Liver (tissue), 9 donors: Measurements from ENCODE around the gene PSTPIP1. TPM values are rescaled to one million over a fixed set of nuclear protein-coding genes. Genes with fewer than 3 reads are reported as not detected.

Experiments
- DNase-seq: peaks from one replicate; pipeline ENCODE4 v3.0.0-alpha.2; 2017; ENCODE audit warnings: low spot score
- H3K27ac ChIP-seq, 2 donors: one replicate each; pipeline ENCODE4 v1.7.0; 2013; ENCODE audit warnings: inconsistent platforms in 2 of 2, low read length in 2 of 2, control low read depth in 1 of 2, low read depth in 1 of 2, mild to moderate bottlenecking in 1 of 2
- H3K27me3 ChIP-seq, 4 donors: one replicate each; pipeline versions ENCODE4 v1.6.1 to v1.7.0; 2013; ENCODE audit warnings: low read length in 3 of 4, inconsistent platforms in 1 of 4, mild to moderate bottlenecking in 1 of 4, moderate library complexity in 1 of 4; ENCODE audit not compliant: control insufficient read depth in 4 of 4, insufficient read depth in 4 of 4
- H3K36me3 ChIP-seq, 4 donors: one replicate each; pipeline versions ENCODE4 v1.6.1 to v1.7.0; 2013; ENCODE audit warnings: low read length in 3 of 4, mild to moderate bottlenecking in 3 of 4, low read depth in 1 of 4, moderate library complexity in 1 of 4; ENCODE audit not compliant: control insufficient read depth in 4 of 4, insufficient read depth in 3 of 4
- H3K4me1 ChIP-seq, 4 donors: one replicate each; pipeline versions ENCODE4 v1.6.1 to v1.7.0; 2013; ENCODE audit warnings: low read length in 3 of 4, mild to moderate bottlenecking in 3 of 4, moderate library complexity in 1 of 4; ENCODE audit not compliant: control insufficient read depth in 4 of 4, insufficient read depth in 4 of 4
- H3K4me3 ChIP-seq, 3 donors: one replicate each; pipeline versions ENCODE4 v1.6.1 to v1.7.0; 2013; ENCODE audit warnings: low read length in 3 of 3, control low read depth in 1 of 3, low read depth in 1 of 3, mild to moderate bottlenecking in 1 of 3
- H3K9ac ChIP-seq, 2 donors: one replicate each; pipeline ENCODE4 v1.7.0; 2013; ENCODE audit warnings: low read length in 2 of 2, mild to moderate bottlenecking in 2 of 2, moderate library complexity in 2 of 2, control low read depth in 1 of 2, low read depth in 1 of 2
- H3K9me3 ChIP-seq, 4 donors: one replicate each; pipeline versions ENCODE4 v1.6.1 to v1.7.0; 2013; ENCODE audit warnings: low read length in 3 of 4; ENCODE audit not compliant: control insufficient read depth in 4 of 4
- ATF3 ChIP-seq: IDR thresholded peaks from 2 replicates; pipeline ENCODE4 v1.6.1; 2016; ENCODE audit warnings: antibody characterized with exemption
- CTCF ChIP-seq: fragments of 150-350 bp; IDR thresholded peaks from 2 replicates; pipeline ENCODE4 v1.5.1; 2017; ENCODE audit warnings: improper control_type of control experiment, low read depth, low read length; ENCODE audit not compliant: missing input control
- EGR1 ChIP-seq, 2 donors: IDR thresholded peaks; 2 replicates each; pipeline ENCODE4 v1.6.1; 2016 to 2018; ENCODE audit warnings: antibody characterized with exemption in 2 of 2, low read depth in 2 of 2
- FOXA2 ChIP-seq: IDR thresholded peaks from 2 replicates; pipeline ENCODE4 v1.6.1; 2016; ENCODE audit warnings: antibody characterized with exemption
- GABPA ChIP-seq, 2 donors: IDR thresholded peaks in 1 of 2; conservative IDR thresholded peaks in 1 of 2; 2 replicates each; pipeline ENCODE4 v1.6.1; 2016; ENCODE audit warnings: antibody characterized with exemption in 2 of 2, mild to moderate bottlenecking in 1 of 2, moderate library complexity in 1 of 2
- HNF4G ChIP-seq: IDR thresholded peaks from 2 replicates; pipeline ENCODE4 v1.6.1; 2016; ENCODE audit warnings: antibody characterized with exemption
- JUND ChIP-seq, 2 donors: IDR thresholded peaks; 2 replicates each; pipeline ENCODE4 v1.6.1; 2016; ENCODE audit warnings: antibody characterized with exemption in 2 of 2
- NR2F2 ChIP-seq: IDR thresholded peaks from 2 replicates; pipeline ENCODE4 v1.6.1; 2016; ENCODE audit warnings: antibody characterized with exemption
- RAD21 ChIP-seq, 2 donors: IDR thresholded peaks; 2 replicates each; pipeline ENCODE4 v1.6.1; 2016; ENCODE audit warnings: antibody characterized with exemption in 2 of 2, mild to moderate bottlenecking in 2 of 2
- RXRA ChIP-seq, 2 donors: IDR thresholded peaks; 2 replicates each; pipeline ENCODE4 v1.6.1; 2017 to 2018; ENCODE audit warnings: antibody characterized with exemption in 2 of 2, mild to moderate bottlenecking in 1 of 2
- SP1 ChIP-seq: IDR thresholded peaks from 2 replicates; pipeline ENCODE4 v1.6.1; 2018; ENCODE audit warnings: antibody characterized with exemption, mild to moderate bottlenecking
- TAF1 ChIP-seq: conservative IDR thresholded peaks from 2 replicates; pipeline ENCODE4 v1.6.1; 2016; ENCODE audit warnings: antibody characterized with exemption, mild to moderate bottlenecking
- ZBTB33 ChIP-seq: IDR thresholded peaks from 2 replicates; pipeline ENCODE4 v1.6.1; 2016; ENCODE audit warnings: antibody characterized with exemption
- WGBS: extraction: QIAGEN DNeasy Blood & Tissue Kit; methylation state at CpG from one replicate; pipeline ENCODE4 v1.1.7; 2013; 5-methylcytosine and 5-hydroxymethylcytosine counted together
- polyA plus RNA-seq, 2 donors: library from polyadenylated mRNA; stranded (reverse) in 1 of 2; unstranded in 1 of 2; fragments of 200-250 nt in 1 of 2; fragments of >200 nt in 1 of 2; fragmentation: Nextera tagmentation in 1 of 2; extraction: Ambion mirVana in 1 of 2; gene quantifications; one replicate each; pipeline versions ENCODE4 v1.2.1 to v1.2.3, GENCODE V29; 2013 to 2015
- total RNA-seq, 2 donors: library from RNA; depleted of rRNA; stranded (reverse); fragments of >200 nt; gene quantifications; one replicate each; pipeline ENCODE4 v1.2.3, GENCODE V29; 2014
- TF ChIP-seq, protein P1 (sequence below): IDR thresholded peaks from 2 replicates; pipeline ENCODE4 v1.6.1; 2016; ENCODE audit warnings: antibody characterized with exemption, mild to moderate bottlenecking
- donor health status: healthy.
- donor health status: healthy.
- donor health status: healthy.
- donor health status: healthy.
- donor health status: healthy.

The PSTPIP1 gene
- total and polyA plus RNA-seq, 4 donors = 1.1 to 4.6 (median 3.0) TPM

DNA sequence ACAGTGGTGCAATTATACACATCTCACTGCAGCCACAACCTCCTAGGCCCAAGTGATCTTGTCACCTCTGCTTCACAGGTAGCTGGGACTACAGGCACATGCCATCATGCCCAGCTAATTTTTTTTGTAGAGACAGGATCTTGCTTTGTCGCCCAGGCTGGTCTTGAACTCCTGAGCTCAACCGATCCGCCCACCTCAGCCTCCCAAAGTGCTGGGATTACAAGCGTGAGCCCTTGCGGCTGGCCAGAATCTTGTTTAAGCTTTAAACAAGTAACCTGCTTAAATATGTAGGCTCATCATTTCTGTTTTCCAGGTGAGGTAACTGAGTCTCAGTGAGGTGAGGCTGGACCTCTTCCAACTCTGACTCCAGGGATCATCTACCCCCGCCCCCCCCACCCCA lies 7.7 kb upstream of the PSTPIP1 start:
- WGBS = 91% methylated on average over 6 of the region's 6 CpGs
- no peak for DNase-seq
- H3K9me3 ChIP-seq = no peaks in the 10 kb centered on the region
- no peak overlapping the region for H3K27ac ChIP-seq
- H3K27me3 ChIP-seq = no peaks in the 10 kb centered on the region
- H3K4me1 ChIP-seq = peaks cover 0 to 6% (median 1%) of the 10 kb centered on the region in 4 donors
- H3K9ac ChIP-seq = no peak overlapping the region
- no peak overlapping the region for H3K4me3 ChIP-seq
- TF ChIP-seq HNF4G (no peak), NR2F2 (no peak), GABPA (IDR thresholded peaks at IDR 0.05 in 1 of 2, conservative IDR thresholded peaks at IDR 0.05 in 1 of 2) (no peak), SP1 (no peak), JUND (IDR thresholded peaks at IDR 0.05) (no peak), RAD21 (IDR thresholded peaks at IDR 0.05) (no peak), ATF3 (no peak), FOXA2 (no peak)
- TF ChIP-seq, protein P1, sequence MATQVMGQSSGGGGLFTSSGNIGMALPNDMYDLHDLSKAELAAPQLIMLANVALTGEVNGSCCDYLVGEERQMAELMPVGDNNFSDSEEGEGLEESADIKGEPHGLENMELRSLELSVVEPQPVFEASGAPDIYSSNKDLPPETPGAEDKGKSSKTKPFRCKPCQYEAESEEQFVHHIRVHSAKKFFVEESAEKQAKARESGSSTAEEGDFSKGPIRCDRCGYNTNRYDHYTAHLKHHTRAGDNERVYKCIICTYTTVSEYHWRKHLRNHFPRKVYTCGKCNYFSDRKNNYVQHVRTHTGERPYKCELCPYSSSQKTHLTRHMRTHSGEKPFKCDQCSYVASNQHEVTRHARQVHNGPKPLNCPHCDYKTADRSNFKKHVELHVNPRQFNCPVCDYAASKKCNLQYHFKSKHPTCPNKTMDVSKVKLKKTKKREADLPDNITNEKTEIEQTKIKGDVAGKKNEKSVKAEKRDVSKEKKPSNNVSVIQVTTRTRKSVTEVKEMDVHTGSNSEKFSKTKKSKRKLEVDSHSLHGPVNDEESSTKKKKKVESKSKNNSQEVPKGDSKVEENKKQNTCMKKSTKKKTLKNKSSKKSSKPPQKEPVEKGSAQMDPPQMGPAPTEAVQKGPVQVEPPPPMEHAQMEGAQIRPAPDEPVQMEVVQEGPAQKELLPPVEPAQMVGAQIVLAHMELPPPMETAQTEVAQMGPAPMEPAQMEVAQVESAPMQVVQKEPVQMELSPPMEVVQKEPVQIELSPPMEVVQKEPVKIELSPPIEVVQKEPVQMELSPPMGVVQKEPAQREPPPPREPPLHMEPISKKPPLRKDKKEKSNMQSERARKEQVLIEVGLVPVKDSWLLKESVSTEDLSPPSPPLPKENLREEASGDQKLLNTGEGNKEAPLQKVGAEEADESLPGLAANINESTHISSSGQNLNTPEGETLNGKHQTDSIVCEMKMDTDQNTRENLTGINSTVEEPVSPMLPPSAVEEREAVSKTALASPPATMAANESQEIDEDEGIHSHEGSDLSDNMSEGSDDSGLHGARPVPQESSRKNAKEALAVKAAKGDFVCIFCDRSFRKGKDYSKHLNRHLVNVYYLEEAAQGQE = no peak
- H3K36me3 ChIP-seq = no peaks in the 10 kb centered on the region

GRCh38 chr15:76987896-76988860 lies 6.7 kb upstream of the PSTPIP1 start:
- Histone ChIP-seq H3K27ac (no peak overlapping the region), H3K9ac (no peak overlapping the region), H3K27me3 (no peaks in the 10 kb centered on the region), H3K4me3 (no peak overlapping the region), H3K4me1 (peaks cover 0 to 6% (median 1%) of the 10 kb centered on the region in 4 donors), H3K9me3 (no peaks in the 10 kb centered on the region), H3K36me3 (no peaks in the 10 kb centered on the region)
- TF ChIP-seq CTCF = no peak
- TF ChIP-seq EGR1 (IDR thresholded peaks at IDR 0.05; ENCODE audit: low read depth in 2 of 2) = no peak
- TF ChIP-seq GABPA (IDR thresholded peaks at IDR 0.05 in 1 of 2, conservative IDR thresholded peaks at IDR 0.05 in 1 of 2) = no peak
- TF ChIP-seq, protein P1 = no peak
- no peak for TF ChIP-seq ZBTB33
- no peak for TF ChIP-seq ATF3
- TF ChIP-seq RXRA (IDR thresholded peaks at IDR 0.05) = no peak
- no peak for TF ChIP-seq TAF1
- WGBS = 72% methylated on average over 11 of the region's 11 CpGs
- DNase-seq = no peak
